ENCODE data around the gene TBC1D10A. TPM values are rescaled to one million over a fixed set of nuclear protein-coding genes. Genes with fewer than 3 reads are reported as not detected.

The TBC1D10A gene
- 10 to 100 TPM; 19.6 to 39.3 (median 30.7) TPM for total RNA-seq
- polyA plus RNA-seq, result 10 to 100 TPM in 1 of 2 donors, 1 to 10 TPM in 1; 6.1 to 28.1 TPM
- long read RNA-seq, donor 1, transcript TBC1D10A-201 (9 exons, 2,077 nt), result major isoform, 193 of 201 reads
- long read RNA-seq, donor 1, partial matches to known transcripts, result 5 of 201 reads
- long read RNA-seq, donor 1, other reads (novel, unspliced or antisense), result 3 of 201 reads
- long read RNA-seq, donor 2, transcript TBC1D10A-201 (9 exons, 2,077 nt), result major isoform, 7 of 7 reads
- long read RNA-seq, donor 2, partial matches to known transcripts, result 0 of 7 reads
- long read RNA-seq, donor 2, other reads (novel, unspliced or antisense), result 0 of 7 reads
- long read RNA-seq, donor 3, transcript TBC1D10A-201 (9 exons, 2,077 nt), result major isoform, 46 of 51 reads
- long read RNA-seq, donor 3, partial matches to known transcripts, result 2 of 51 reads
- long read RNA-seq, donor 3, other reads (novel, unspliced or antisense), result 2 of 51 reads

GRCh38 chr22:30326706-30327362 is at the start of gene TBC1D10A:
TBC1D10A (minus strand) TSS chr22:30326941; CDS start chr22:30326881, 60 bp downstream.
- 0 to 1% (median 1%) methylated on average over 42 to 69 of the region's 69 CpGs for WGBS, 3 donors
- peak; percentile 88 to 92 (median 90) for DNase-seq
- TF ChIP-seq POLR2A (IDR thresholded peaks at IDR 0.05), result peak; percentile 87
- TF ChIP-seq EP300 (IDR thresholded peaks at IDR 0.05), result no peak
- Histone ChIP-seq H3K27ac (peak within 1 kb of the TSS; percentile 71 to 76), H3K36me3 (no peaks in the 10 kb centered on the region), H3K27me3 (no peaks in the 10 kb centered on the region), H3K4me3 (peak within 1 kb of the TSS; percentile 86), H3K9me3 (no peaks in the 10 kb centered on the region), H3K4me1 (ENCODE audit: insufficient read depth) (peaks cover 18% of the 10 kb centered on the region)
- intact Hi-C loops (cut with DNase I), result loop anchor here in 1 of 4 donors (2.0 kb wide), 1 partner anchor 30 kb away; the partner anchor contains the start of genes CCDC157 and SF3A1

GRCh38 chr22:30375312-30375849 is 48.6 kb upstream of the TBC1D10A start:
- WGBS, 3 donors, result 77 to 88% (median 80%) methylated on average over 13 of the region's 13 CpGs
- DNase-seq, result no peak
- Histone ChIP-seq H3K36me3 (no peaks in the 10 kb centered on the region), H3K9me3 (no peaks in the 10 kb centered on the region), H3K4me3 (no peak overlapping the region), H3K4me1 (ENCODE audit: insufficient read depth) (no peaks in the 10 kb centered on the region), H3K27me3 (no peaks in the 10 kb centered on the region), H3K27ac (no peak overlapping the region)
- intact Hi-C loops (cut with DNase I), result no loop called here
- TF ChIP-seq, protein P1, sequence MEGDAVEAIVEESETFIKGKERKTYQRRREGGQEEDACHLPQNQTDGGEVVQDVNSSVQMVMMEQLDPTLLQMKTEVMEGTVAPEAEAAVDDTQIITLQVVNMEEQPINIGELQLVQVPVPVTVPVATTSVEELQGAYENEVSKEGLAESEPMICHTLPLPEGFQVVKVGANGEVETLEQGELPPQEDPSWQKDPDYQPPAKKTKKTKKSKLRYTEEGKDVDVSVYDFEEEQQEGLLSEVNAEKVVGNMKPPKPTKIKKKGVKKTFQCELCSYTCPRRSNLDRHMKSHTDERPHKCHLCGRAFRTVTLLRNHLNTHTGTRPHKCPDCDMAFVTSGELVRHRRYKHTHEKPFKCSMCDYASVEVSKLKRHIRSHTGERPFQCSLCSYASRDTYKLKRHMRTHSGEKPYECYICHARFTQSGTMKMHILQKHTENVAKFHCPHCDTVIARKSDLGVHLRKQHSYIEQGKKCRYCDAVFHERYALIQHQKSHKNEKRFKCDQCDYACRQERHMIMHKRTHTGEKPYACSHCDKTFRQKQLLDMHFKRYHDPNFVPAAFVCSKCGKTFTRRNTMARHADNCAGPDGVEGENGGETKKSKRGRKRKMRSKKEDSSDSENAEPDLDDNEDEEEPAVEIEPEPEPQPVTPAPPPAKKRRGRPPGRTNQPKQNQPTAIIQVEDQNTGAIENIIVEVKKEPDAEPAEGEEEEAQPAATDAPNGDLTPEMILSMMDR (IDR thresholded peaks at IDR 0.05), result no peak
- no peak for TF ChIP-seq EP300 (IDR thresholded peaks at IDR 0.05)
- TF ChIP-seq POLR2A (IDR thresholded peaks at IDR 0.05), result no peak

- no peak for DNase-seq
- WGBS, 3 donors, result 71 to 74% (median 74%) methylated on average over 32 to 33 of the region's 33 CpGs
Measured at GRCh38 chr22:30373331-30374325, 46.9 kb upstream of the TBC1D10A start.

DNA sequence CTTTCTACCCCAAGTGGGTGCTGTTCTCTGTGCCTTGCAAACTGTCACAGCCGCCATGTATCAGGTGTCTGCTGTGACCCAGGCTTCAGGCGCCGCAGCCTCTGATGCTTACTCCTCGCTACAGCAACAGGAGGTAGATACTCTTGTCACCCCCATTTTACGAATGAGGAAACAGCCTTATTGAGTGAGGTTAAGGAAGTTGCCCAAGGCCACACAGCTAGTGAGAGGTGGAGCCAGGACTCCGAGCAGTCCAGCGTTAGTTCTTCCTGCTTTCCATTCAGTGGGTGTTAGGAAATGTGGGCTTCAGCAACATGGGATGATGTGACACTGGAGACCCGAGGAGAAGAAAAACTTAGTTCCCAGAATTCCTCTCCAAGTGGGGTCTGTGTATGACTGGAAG is 46.2 kb upstream of the TBC1D10A start:
- no peak overlapping the region for H3K4me3 ChIP-seq
- DNase-seq, result no peak
- no peaks in the 10 kb centered on the region for H3K36me3 ChIP-seq
- no peaks in the 10 kb centered on the region for H3K27me3 ChIP-seq
- no peaks in the 10 kb centered on the region for H3K9me3 ChIP-seq
- 40 to 57% (median 52%) methylated on average over 8 of the region's 8 CpGs for WGBS, 3 donors
- no peak overlapping the region for H3K27ac ChIP-seq
- TF ChIP-seq EP300 (IDR thresholded peaks at IDR 0.05), result no peak
- TF ChIP-seq, protein P1 (IDR thresholded peaks at IDR 0.05), result no peak
- TF ChIP-seq POLR2A (IDR thresholded peaks at IDR 0.05), result no peak
- no peaks in the 10 kb centered on the region for H3K4me1 ChIP-seq (ENCODE audit: insufficient read depth)
- intact Hi-C loops (cut with DNase I), result no loop called here

More at GRCh38 chr22:30373331-30374325, 46.9 kb upstream of the TBC1D10A start:
- Histone ChIP-seq H3K4me3 (no peak overlapping the region), H3K36me3 (no peaks in the 10 kb centered on the region), H3K27me3 (no peaks in the 10 kb centered on the region), H3K9me3 (no peaks in the 10 kb centered on the region), H3K27ac (no peak overlapping the region), H3K4me1 (ENCODE audit: insufficient read depth) (no peaks in the 10 kb centered on the region)
- no peak for TF ChIP-seq POLR2A (IDR thresholded peaks at IDR 0.05)
- TF ChIP-seq, protein P1 (IDR thresholded peaks at IDR 0.05), result no peak
- TF ChIP-seq EP300 (IDR thresholded peaks at IDR 0.05), result no peak
- intact Hi-C loops (cut with DNase I), result no loop called here

All from ovary (tissue), 10 donors.